Stimulated activated CD4-positive, alpha-beta T cell treated with anti-CD3 and anti-CD28 coated beads, Interleukin-2, amount 100 ng/mL, for 48 hours (primary cell): ENCODE results near the gene RAPGEF5.

Source experiments
- DNase-seq, 2 donors: peaks; one replicate each; pipeline ENCODE4 v3.0.0-alpha.2; 2020

Gene RAPGEF5

DNA sequence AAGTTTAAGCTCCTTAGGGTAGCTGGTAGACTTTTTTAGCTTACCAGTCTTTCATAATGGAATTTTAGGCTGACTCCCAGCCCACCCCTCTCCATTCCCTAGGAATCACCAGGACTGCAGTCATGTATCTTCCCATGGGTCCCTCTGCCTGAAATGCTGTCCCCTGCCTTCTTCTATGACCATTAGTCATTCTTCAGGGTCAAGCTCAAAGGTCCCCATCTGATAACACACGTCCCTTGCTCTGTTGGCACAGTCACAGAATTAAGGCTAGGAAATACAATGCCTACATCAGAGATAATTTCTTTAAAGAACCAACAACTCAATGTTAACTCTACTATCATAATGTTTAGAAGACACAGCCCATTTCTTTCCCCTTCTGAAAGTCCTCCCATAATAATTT is 140.6 kb downstream of the RAPGEF5 start:
- no peak for DNase-seq

GRCh38 chr7:22214000-22214399 is 143.0 kb downstream of the RAPGEF5 start:
- no peak for DNase-seq

GRCh38 chr7:22213081-22213480 is 143.9 kb downstream of the RAPGEF5 start:
- no peak for DNase-seq

DNA sequence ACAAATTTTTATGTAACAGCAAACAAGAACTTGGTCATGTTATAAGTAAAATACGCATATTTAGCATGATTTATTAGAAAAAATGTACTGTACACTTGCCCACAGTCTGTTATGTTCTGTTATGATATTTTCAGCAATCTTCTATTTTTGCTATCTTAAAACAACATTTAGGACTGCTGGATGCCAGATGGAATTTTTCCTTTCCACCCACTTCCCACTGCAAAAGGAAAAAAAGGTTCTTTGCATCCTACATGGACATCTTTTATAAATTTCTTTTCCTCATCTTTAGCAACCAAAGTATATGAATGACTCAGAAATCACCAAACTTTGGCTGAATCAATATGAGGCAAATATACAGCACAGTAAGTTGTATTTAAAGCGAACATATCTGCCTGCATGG is 146.0 kb downstream of the RAPGEF5 start:
- DNase-seq, result no peak

- no peak for DNase-seq
Observed at GRCh38 chr7:22210355-22210754, 146.6 kb downstream of the RAPGEF5 start.

GRCh38 chr7:22208799-22209198 is 148.2 kb downstream of the RAPGEF5 start:
- DNase-seq, result no peak

DNA sequence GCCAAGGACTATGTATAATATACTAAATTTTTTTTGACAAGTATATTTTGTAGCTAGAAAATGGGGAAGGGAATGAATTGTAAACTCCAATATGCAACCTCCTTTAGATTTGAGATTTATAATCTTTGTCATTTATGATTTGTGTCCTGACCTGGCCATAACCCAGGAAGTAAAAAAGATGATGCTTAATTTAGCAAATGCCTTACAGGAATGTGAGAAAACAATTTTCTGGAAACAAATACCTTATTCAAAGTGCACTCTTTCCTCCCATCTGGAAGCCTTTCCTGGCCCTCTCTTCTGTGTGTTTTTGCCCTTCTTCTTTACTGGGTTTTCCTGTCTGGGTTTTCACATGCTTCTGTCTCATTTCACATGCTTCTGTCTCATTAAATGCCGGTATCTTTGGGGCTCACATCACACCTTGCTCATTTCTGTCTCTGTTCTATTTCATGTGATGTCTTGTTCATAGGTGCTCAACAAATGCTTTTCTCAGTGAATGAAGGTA is 149.2 kb downstream of the RAPGEF5 start:
- DNase-seq, result no peak

- DNase-seq, result no peak
Observed at GRCh38 chr7:22205631-22206030, 151.3 kb downstream of the RAPGEF5 start.

DNA sequence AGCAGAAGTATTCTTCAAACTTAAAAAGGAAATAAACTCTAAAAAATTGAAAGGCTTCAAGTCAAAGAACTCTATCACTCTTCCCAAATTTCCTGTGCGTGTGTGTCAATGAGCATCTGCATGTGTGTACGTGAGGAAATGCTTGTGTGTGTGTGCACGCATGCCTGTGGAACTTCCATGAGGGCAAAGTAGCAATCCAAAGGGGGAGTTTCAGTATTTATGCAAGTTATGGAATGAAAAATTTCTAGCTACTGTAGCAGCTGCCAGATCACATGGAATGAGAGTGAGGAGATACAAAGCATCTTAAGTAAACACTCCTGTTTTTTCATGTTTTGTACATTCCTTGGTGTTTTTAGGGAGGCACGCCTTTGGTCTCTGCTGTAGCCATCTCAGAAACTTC is 152.6 kb downstream of the RAPGEF5 start:
- no peak for DNase-seq

- no peak for DNase-seq
Observed at GRCh38 chr7:22202141-22202540, 154.8 kb downstream of the RAPGEF5 start.

GRCh38 chr7:22201186-22201880 is 155.6 kb downstream of the RAPGEF5 start:
- no peak for DNase-seq

- no peak for DNase-seq
Observed at GRCh38 chr7:22200777-22201176, 156.2 kb downstream of the RAPGEF5 start.

GRCh38 chr7:22200238-22200637 is 156.7 kb downstream of the RAPGEF5 start:
- no peak for DNase-seq

DNA sequence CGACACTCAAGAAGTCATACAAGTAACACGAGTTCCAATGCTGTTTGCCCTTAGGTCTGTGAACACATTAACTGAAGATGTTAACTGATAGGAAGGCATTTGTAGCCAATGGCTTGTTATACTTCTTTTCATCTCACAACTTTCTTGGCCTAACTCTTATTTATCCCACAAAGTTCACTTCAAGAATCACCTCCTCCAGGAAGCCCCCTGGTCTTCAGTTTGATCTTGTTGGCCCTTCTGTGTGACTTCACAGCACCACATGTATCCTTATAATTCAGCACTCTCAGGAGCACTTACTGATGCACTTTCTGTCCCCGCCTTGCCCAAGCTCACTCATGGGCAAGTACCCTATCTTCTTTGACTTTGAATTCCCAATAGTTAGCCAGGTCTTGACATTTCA is 159.6 kb downstream of the RAPGEF5 start:
- DNase-seq, result no peak

- no peak for DNase-seq
Observed at GRCh38 chr7:22196429-22196828, 160.5 kb downstream of the RAPGEF5 start.

DNA sequence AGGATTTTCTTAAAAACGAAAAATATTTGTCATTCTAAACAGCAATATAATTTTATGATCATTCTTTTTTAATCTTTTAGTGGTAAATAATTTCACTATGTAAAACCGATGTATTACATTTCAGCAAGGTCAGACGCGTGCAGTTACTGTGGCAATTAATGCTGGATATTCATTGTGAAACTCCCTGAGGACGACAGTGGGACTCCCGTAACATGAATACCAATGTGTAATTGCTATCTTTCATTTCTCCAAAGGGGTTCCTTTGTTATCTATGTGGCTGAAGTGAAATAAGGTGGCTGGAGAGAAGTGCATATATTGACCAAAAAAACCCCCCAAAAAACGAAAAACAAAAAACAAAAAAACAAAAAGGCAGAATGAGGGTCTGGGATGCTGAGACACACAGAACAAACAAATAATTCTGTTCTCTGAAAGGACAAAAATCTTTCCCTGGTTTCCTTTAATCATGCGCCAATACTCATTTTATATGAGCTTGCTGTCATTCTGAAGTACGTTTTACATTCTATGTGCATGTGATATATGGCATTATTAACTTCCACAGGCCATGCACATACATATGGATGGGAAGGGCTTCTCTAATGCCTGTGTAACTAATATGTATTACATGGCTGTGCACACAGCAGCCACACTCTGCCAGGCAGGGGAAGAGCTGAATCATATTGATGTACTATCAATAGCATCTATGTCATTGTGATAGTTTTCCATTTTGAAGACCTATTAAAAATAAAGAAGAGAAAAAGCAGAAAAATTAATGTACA is 161.4 kb downstream of the RAPGEF5 start:
- no peak for DNase-seq

DNA sequence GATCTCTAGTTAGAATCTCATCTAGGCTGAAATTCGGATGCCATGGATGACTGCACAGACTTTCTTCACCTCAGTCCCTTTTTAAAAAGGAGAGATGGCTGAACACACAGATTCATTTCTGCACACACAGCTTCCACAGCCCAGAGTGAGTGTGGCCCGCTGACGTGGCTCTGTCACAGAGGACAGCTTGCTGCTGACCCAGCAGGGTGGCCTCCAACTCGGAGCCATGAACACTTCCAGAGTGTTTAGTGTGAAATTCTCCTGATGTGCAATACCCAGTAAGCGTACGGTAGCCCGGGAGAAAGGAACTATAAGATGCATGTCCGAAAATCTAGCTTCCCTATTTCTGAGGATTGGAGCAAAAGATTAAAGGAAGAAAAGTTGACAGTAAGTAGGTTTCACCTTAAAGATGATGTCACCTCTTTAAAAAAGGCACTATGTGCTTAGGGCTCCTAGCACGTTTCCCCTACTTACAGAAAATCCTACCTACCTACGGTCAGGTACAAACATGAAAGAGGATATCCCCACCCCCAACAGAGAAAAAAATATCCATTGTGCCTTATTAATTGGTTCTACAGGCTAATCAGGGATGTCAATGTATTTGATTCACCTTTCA is 162.2 kb downstream of the RAPGEF5 start:
- no peak for DNase-seq

- no peak for DNase-seq
Observed at GRCh38 chr7:22193450-22193983, 163.4 kb downstream of the RAPGEF5 start.

- DNase-seq, result no peak
Observed at GRCh38 chr7:22192801-22193200, 164.2 kb downstream of the RAPGEF5 start.

GRCh38 chr7:22190736-22191135 is 166.2 kb downstream of the RAPGEF5 start:
- DNase-seq, result no peak

GRCh38 chr7:22189741-22190140 is 167.2 kb downstream of the RAPGEF5 start:
- no peak for DNase-seq

DNA sequence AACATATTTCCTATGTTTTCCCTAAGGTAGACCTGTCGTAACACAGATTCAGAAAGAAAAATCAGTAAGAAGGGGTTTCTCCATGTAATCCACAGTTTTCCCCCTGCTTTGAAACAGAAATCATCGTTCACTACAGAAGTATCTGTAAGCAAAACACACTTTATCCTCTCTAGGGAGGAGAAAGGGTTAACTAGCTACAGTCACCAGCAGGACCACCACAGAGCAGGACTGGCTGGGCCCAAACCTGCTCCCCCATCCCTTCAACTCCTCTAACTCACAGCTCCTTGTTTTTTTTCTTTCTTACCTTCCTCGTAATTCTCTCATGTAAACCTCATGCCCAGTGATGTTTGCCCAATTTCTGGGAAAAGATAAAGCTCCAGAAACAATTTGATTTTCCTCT is 167.7 kb downstream of the RAPGEF5 start:
- DNase-seq, result no peak

DNA sequence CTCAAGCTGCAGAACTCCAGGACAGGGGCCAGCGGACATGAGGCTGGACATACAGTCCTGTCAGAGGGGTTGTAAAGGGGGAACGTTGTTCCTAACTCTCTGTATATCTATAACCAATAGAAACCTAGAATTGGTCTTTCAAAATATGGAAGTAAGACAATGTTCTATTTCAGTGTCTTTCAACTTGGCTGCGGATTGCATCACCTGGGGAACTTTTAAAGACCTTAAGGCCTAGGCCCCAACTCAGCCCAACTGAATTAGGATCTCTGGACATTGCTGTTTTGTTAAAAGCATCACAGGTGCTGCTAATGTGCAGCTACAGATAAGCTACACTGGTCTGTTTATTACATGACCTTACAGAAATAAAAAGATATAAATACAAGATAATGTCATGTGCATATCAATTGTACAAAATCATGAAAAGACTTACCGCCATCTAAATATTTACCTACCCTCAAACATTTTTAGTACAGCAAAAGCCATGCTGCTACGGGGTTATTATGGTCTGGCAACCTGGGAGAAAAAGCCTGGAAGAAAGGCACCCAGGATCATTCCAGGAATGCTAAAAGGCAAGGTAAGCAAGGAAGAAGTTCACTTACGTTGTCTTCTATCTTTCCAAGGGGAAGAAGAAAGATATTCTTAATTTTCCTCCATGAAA is 169.1 kb downstream of the RAPGEF5 start:
- no peak for DNase-seq
